ENCODE data around the gene DPH6. TPM values are rescaled to one million over a fixed set of nuclear protein-coding genes. Genes with fewer than 3 reads are reported as not detected.
"Not testable (repeated sequence)": the region's sequence is repeated elsewhere in the genome, so short reads cannot be mapped to it uniquely, and the experiment has no call there.

DPH6 gene
- total RNA-seq, 3 donors from 2014 or later (not counting 1 experiment from before 2014, with no cell fraction given), result 10.8 to 13.3 (median 13.1) TPM

DNA sequence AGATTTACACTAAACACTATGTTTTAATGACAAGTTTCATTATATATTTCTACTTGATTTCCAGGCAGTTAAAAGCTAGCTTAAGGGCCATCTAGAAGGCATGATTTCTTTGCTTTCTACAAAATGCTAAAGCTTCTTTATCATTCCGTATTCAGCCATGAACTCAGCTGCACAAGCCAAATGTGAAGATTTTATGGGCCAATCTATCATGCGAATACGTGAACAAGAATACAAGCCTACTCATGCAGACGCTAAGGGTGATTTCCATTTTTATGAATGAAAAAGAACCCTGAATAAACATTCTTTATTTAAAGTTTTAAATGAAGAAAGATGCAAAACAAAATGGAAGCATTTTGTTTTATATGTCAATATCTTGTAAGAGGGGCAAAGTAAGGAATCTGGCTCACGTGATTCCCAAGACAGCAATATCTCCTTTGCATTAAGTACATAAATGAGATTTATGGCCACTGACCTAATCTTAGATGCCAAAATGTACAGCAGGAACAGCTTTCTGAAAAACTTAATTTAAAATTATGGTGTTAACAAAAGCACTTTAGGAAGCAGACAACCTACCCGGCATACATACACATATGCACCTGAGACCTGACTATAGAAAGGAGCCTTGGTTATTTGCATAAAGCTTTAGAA is 215.8 kb downstream of the DPH6 start:
- no peaks in the 10 kb centered on the region for H3K36me3 ChIP-seq (ENCODE audit: control insufficient read depth, insufficient read depth, low read length)
- Mint-ChIP-seq H3K4me1 (no peaks in the 10 kb centered on the region), H3K27me3 (ENCODE audit: low read depth in 2 of 2) (no peaks in the 10 kb centered on the region), H3K9me3 (peaks cover 4 to 11% of the 10 kb centered on the region in 2 donors), H3K27ac (no peak overlapping the region), H3K4me3 (no peak overlapping the region), H3K36me3 (no peaks in the 10 kb centered on the region)
- ATAC-seq, result no peak
- 86% methylated on average over 3 of the region's 6 CpGs for WGBS (ENCODE audit: insufficient coverage)
- DNase-seq, result no peak
- H3K27ac ChIP-seq (ENCODE audit: low read length), result no peak overlapping the region
- no peaks in the 10 kb centered on the region for H3K27me3 ChIP-seq (ENCODE audit: control insufficient read depth, insufficient read depth, low read length)
- no peaks in the 10 kb centered on the region for H3K9me3 ChIP-seq (ENCODE audit: control insufficient read depth, insufficient read depth, low read length)
- H3K4me3 ChIP-seq (ENCODE audit: low read length), result no peak overlapping the region
- TF ChIP-seq, protein P1, sequence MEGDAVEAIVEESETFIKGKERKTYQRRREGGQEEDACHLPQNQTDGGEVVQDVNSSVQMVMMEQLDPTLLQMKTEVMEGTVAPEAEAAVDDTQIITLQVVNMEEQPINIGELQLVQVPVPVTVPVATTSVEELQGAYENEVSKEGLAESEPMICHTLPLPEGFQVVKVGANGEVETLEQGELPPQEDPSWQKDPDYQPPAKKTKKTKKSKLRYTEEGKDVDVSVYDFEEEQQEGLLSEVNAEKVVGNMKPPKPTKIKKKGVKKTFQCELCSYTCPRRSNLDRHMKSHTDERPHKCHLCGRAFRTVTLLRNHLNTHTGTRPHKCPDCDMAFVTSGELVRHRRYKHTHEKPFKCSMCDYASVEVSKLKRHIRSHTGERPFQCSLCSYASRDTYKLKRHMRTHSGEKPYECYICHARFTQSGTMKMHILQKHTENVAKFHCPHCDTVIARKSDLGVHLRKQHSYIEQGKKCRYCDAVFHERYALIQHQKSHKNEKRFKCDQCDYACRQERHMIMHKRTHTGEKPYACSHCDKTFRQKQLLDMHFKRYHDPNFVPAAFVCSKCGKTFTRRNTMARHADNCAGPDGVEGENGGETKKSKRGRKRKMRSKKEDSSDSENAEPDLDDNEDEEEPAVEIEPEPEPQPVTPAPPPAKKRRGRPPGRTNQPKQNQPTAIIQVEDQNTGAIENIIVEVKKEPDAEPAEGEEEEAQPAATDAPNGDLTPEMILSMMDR (IDR thresholded peaks at IDR 0.05), result no peak
- intact Hi-C loops (cut with micrococcal nuclease), result no loop called here
- no peaks in the 10 kb centered on the region for H3K4me1 ChIP-seq (ENCODE audit: control insufficient read depth, insufficient read depth, low read length)

DNA sequence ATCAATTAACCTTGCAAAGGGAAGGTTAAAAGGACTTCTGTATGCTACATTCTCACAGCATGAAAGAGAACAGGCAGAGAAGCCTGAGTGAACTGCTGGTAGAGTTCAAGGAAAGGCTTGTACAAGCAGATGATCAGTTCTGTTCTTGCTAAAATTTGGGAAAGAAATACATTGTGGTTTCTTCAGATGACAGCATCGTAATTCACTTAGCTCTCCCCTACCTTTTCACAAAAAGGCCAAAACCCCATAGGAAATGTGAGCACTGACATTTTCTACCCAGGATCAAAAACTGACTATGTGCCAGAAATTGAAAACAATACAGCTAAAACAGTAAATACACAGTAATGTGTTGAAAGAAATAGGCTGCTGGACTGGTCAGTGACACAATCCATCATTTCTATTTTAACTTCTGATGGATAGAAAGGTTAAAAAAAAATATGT is 216.4 kb downstream of the DPH6 start:
- ATAC-seq, result no peak
- Mint-ChIP-seq H3K27me3 (ENCODE audit: low read depth in 2 of 2) (no peaks in the 10 kb centered on the region), H3K9me3 (peaks cover 4 to 9% of the 10 kb centered on the region in 2 donors), H3K36me3 (no peaks in the 10 kb centered on the region), H3K4me1 (no peaks in the 10 kb centered on the region), H3K4me3 (no peak overlapping the region), H3K27ac (no peak overlapping the region)
- H3K36me3 ChIP-seq (ENCODE audit: control insufficient read depth, insufficient read depth, low read length), result no peaks in the 10 kb centered on the region
- intact Hi-C loops (cut with micrococcal nuclease), result no loop called here
- H3K4me1 ChIP-seq (ENCODE audit: control insufficient read depth, insufficient read depth, low read length), result no peaks in the 10 kb centered on the region
- 36% methylated on average over 1 of the region's 1 CpG for WGBS (ENCODE audit: insufficient coverage)
- TF ChIP-seq, protein P1 (IDR thresholded peaks at IDR 0.05), result no peak
- DNase-seq, result no peak
- no peak overlapping the region for H3K4me3 ChIP-seq (ENCODE audit: low read length)
- H3K27ac ChIP-seq (ENCODE audit: low read length), result no peak overlapping the region
- H3K27me3 ChIP-seq (ENCODE audit: control insufficient read depth, insufficient read depth, low read length), result no peaks in the 10 kb centered on the region
- no peaks in the 10 kb centered on the region for H3K9me3 ChIP-seq (ENCODE audit: control insufficient read depth, insufficient read depth, low read length)

DNA sequence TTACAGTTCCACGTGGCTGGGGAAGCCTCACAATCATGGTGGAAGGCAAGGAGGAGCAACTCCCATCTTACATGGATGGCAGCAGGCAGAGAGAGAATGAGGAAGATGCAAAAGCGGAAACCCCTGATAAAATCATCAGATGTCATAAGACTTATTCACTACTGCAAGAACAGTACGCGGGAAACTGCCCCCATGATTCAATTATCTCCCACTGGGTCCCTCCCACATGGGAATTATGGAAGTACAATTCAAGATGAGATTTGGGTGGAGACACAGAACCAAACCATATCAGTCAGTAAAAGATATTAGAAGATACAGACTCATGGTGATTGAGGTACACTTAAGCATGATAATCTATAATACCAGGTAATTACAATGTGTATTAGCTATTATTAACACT is 217.1 kb downstream of the DPH6 start:
- H3K4me3 ChIP-seq (ENCODE audit: low read length); H3K36me3 Mint-ChIP-seq; H3K27me3 Mint-ChIP-seq (ENCODE audit: low read depth in 2 of 2); H3K4me1 Mint-ChIP-seq; H3K4me1 ChIP-seq (ENCODE audit: control insufficient read depth, insufficient read depth, low read length); ATAC-seq; H3K4me3 Mint-ChIP-seq; H3K9me3 ChIP-seq (ENCODE audit: control insufficient read depth, insufficient read depth, low read length); H3K27ac ChIP-seq (ENCODE audit: low read length); H3K27ac Mint-ChIP-seq; H3K9me3 Mint-ChIP-seq; intact Hi-C loops (cut with micrococcal nuclease); H3K36me3 ChIP-seq (ENCODE audit: control insufficient read depth, insufficient read depth, low read length); H3K27me3 ChIP-seq (ENCODE audit: control insufficient read depth, insufficient read depth, low read length); DNase-seq: not testable (repeated sequence)
- WGBS (ENCODE audit: insufficient coverage), result 67% methylated on average over 1 of the region's 4 CpGs

DNA sequence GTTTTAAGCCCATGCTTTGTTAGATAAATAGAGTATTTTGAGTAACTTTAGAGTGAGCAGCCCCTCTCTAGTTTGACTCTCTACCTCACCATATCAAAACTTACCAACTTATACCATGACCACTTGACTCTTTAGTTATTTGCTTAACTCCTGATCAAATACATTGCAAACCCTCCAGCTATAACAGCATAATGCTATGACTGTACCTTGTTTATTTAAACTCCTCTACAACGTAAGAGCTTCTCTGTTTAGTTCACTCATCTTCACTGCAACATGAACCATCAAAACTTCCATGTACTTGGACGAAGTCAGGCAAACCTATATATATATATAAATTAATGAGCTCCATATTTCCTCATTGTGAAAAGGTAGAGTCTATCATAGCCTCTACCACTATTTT is 218.2 kb downstream of the DPH6 start:
- peaks cover 3 to 5% of the 10 kb centered on the region in 2 donors for H3K9me3 Mint-ChIP-seq
- Histone ChIP-seq H3K36me3 (ENCODE audit: control insufficient read depth, insufficient read depth, low read length) (no peaks in the 10 kb centered on the region), H3K27ac (ENCODE audit: low read length) (no peak overlapping the region), H3K9me3 (ENCODE audit: control insufficient read depth, insufficient read depth, low read length) (no peaks in the 10 kb centered on the region), H3K27me3 (ENCODE audit: control insufficient read depth, insufficient read depth, low read length) (no peaks in the 10 kb centered on the region), H3K4me3 (ENCODE audit: low read length) (no peak overlapping the region), H3K4me1 (ENCODE audit: control insufficient read depth, insufficient read depth, low read length) (no peaks in the 10 kb centered on the region)
- ATAC-seq, result no peak
- WGBS (ENCODE audit: insufficient coverage), result 100% methylated on average over 1 of the region's 2 CpGs
- no peaks in the 10 kb centered on the region for H3K4me1 Mint-ChIP-seq
- H3K27me3 Mint-ChIP-seq (ENCODE audit: low read depth in 2 of 2), result no peaks in the 10 kb centered on the region
- TF ChIP-seq, protein P1 (IDR thresholded peaks at IDR 0.05), result no peak
- H3K27ac Mint-ChIP-seq, result no peak overlapping the region
- H3K36me3 Mint-ChIP-seq, result no peaks in the 10 kb centered on the region
- intact Hi-C loops (cut with micrococcal nuclease), result no loop called here
- no peak for DNase-seq
- no peak overlapping the region for H3K4me3 Mint-ChIP-seq
